Effector CD4-positive, alpha-beta T cell (primary cell): Measurements from ENCODE around the gene FOXO3.

Experiments
- DNase-seq: peaks from one replicate; pipeline ENCODE4 v3.0.0-alpha.2; 2020

FOXO3 gene

DNA sequence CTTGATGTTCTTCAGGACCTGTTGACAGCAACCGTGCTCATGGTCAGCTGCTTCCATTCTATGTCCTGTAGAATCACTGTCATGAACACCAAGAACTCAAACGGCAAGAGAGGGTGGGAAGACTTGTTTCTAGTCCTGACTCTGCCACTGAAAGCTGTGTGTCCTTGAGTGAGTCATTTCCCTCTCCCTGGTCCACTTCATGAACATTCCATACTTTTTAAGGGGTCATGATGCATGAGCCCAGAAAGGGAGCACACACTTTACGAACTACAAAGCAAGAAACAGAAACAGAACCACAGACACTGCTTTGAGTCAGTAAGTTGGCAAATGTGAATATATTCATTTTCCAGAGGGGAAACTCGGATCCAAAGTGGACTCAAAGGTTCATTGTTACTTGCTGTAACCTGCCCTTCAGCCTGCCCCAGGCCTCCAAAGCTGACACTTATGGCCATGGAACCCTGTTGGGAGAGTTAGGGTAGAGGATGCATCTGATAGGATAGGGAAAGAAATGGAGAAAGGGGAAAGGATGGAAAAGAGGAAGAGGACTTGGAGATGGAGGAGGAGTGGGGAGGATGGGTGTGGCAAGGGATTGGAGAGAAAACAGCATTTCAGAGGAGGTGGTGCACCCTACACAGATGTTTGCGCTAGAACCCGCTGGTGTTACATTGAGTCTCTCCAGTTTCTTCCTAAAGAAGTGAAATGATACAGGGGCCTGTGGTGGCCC, 129.8 kb downstream of the FOXO3 start:
- no peak for DNase-seq

DNA sequence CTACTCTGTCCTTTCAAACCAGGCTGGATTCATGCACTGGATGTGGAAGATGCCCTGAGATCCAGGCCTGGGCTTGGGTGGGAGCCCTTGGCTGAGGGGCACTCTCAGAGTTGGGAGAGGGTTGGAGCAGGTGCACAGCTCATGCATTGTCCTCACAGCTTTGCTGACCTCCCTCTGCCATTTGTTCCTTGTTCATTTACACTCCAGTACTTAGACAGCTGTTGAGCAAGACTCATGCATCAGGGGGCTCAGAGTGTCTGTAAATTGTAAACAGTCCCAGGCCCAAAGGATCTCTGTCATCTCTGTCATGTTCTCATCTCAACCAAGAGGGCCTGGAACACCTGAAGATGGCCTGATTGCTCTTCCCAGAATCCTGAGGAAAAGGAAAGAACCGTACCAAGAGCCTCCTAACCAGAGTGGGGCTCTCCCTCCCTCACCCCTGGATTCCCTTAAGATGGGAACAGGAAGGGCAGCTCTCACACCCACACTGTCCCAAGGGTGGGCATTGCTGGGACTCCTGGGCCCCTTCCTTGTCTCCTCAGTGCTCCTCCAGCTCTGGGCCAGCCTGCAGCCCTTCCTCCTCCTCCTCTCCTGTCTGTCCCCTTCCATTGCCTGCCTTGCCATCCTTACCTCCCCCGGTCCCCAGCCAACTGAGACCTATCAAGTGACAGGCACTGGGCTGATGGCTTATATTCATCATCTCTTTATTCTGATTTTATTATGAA, 132.9 kb downstream of the FOXO3 start:
- no peak for DNase-seq

DNA sequence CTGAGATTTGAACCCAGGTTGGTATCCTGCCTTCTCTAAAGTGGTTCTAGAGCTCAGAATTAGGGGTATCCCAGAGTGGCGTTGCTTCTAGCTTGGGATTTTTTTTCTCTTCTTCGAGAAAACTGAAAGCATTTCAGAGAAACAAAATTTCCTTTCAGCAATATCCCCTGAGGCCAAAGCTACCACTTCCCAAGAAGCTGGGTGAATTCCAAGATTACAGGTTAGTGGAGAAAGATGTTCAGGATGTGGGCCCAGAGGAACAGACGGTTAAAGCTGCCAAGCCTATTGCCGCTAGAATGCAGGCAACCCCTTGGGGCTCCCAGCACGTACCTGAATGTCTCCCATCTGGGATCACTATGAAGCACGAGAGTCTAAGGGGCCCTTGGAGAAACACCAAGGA, 134.1 kb downstream of the FOXO3 start:
- no peak for DNase-seq

DNA sequence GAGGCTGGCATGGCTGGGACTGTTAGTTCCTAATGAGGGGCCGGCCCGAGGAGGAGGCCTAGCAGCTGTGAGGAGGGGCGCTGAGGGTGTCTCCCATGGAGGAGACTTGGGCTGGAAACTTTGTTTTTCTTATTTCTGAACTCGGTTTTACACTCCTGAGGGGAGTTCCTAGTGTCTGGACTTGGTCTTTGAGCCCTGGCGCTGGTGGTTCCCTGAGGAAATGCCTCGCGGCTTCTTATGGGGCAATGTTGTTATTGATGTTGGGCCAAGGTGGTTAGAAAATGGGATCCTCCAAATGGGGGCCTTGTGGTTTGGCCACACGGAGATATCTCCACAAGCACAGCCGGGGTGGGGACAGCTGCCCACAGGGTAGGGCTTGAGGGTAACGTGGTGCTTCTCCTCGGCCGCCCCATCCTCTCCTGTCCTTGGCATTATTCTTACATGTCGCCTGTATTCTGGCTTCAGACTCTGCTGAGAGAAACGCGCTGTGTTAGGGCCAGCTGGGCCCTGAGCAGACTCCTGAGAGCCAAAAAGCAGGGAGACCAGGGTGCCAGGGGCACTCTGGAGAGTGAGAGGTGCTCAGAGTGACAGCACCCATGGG, 136.9 kb downstream of the FOXO3 start:
- DNase-seq, result no peak

DNA sequence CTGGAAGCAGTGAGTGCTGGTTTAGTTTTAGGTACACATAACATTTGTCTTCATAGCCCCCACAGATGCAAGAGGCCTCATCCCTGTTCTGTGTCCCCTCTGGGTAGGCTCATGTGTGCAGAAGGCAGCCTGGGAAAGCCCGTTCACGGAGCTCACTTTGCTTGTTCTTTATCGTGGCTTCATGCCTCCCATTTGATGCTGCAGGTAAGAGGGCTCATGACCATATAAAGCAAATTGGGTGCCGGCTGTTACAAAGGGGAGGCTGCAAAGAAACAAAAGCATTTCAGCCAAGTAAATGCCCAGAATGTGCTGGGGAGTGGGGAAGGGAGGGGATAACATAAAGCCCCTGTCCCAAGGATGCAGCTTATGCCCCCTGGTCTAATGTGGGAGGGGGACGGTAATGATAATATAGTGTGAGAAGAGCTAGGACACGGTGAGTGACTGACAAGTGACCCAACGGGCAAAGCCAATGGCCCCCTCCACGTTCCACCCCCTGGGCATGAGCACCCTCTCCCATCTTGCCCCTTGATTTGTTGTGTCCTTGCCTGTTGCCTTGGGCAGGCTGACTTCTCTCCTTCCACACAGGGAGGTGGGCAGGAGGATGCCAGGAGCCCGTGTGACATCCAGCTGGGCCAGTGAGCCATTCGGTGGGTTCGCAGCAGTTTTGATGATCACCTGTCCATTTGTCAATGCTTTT, 138.0 kb downstream of the FOXO3 start:
- no peak for DNase-seq

DNA sequence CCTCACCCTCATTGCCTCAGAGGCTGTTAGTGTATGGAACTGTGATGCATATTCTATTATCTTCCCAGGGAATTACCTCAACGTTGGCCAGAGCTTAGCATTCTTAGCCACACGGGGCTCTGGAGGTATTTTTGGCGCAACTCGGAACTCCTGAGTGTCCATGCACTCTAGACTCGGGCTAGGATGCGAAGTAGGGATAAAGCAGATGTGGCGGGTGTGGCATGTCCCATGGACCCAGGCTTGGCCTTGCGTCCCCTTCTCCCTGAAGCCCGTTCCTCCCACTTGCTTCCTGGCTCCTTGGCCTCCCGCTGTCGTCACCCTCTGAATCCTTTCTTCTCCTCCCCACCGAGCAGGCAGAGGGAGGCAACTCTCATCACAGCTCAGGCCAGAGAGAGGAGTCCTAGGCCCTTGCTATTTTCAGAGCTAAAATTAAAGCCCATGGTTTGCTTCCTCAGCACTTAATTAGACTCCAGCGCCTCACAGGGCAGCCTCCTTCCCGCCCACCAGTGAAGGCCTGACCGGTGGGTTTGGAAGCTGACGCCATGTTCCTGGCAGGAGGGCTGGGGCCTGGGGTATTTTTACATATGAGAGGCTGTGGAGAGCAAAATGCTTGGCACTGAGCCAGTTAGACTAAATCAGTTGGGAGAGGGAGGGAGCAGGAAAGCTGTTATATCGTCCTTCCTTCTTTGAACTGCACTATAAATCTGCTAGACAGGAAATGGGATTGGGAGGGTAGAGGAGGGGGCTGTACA, 138.7 kb downstream of the FOXO3 start:
- DNase-seq, result no peak

DNA sequence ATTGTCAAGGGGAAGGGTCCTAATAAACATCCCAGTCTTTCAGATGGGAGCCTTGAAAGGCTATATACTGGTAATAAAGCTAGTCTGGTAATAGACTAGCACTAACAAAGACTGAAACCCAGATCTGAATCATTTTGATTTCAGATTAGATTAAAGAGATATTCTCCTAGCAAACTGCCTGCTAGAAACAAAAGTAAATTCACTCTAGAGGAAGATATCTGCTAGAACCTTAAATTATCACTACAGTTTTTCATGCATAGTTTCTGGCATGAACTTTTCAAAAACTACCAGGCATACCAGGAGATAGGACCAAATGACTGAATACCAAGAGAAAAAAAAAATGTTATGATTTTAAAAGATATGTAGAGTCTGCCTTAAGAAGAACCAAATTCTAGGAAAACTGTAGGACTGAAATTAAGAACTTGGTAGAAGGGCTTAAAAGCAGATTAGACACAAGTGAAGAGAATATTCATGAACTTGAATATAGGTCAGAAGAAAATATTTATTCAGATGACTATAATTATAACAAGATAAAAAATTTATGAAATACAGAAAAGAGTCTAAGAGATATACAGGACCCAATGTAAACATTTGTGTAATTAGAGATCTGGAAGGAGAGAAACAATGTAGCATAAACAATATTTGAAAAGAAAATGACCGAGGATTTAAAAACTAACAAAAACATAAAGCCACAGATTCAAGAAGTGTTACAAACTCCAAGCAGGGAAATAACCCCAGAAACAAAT, 141.6 kb downstream of the FOXO3 start:
- no peak for DNase-seq

DNA sequence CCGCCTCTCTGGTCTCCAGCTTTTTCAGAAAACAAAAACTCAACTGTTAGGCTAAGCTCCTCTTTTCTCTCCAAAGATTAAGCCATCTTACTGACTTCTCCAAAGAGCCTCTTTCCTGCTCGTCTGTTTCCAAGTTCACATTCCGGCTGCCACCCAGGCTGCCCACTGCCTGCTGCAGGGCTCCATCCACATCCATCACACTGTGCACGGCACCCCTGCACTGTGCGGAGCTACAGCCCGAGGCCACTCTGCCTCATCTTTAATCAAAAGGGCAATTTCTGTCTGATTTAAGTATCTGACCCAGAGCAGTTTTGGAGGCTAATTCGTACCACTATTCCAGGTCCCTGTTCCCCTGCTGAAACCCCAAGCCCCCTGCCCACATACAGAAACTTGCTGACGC, 145.9 kb downstream of the FOXO3 start:
- no peak for DNase-seq

DNA sequence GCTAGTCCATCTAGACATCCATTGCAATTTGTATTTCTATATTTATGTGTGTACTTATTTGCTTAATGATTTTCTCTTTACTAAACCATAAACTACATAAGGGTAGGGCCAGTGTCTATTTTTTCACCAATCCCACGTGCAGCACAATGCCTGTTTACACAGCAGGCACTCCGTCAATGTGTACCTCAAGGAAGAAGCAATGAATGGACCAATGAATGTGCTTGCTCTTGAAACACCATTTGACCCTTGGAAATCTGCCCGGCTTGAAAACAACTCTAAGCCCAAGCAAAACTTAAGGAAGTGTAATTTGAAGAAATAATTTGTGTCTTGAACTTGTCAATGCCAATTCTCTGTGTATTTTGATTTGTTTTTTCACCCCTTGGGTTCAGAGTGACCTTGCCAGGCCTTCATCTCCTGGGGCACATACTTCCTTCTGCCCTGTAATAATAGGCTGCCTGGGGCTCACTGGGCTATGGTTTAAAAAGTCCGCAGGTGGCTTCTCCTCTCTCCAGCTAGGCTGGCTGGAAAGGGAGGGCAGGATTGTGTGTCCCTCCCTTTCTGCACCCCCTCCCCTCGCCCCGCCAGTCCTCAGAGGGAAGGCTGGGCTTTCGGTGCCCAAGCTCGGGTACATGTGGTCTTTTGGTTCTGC, 146.7 kb downstream of the FOXO3 start:
- no peak for DNase-seq

DNA sequence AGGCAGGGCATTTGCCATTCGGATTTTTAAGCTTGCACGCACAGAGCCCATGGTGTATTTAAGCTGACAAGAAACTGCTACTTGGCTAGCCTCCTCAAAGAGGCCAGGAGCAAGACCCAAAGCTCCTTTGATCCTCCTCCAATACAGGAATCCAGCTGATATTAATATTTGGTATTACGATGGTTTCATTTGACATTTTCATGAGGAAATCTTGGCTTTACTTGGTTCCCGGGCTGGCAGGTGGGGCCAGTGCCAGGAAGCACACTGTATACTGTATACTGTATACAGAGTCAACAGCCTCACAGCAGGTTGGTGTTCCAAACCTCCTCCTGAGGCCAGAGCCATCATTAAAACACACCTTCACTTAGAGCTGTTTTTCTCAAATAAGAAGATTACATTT, 149.3 kb downstream of the FOXO3 start:
- DNase-seq, result no peak

DNA sequence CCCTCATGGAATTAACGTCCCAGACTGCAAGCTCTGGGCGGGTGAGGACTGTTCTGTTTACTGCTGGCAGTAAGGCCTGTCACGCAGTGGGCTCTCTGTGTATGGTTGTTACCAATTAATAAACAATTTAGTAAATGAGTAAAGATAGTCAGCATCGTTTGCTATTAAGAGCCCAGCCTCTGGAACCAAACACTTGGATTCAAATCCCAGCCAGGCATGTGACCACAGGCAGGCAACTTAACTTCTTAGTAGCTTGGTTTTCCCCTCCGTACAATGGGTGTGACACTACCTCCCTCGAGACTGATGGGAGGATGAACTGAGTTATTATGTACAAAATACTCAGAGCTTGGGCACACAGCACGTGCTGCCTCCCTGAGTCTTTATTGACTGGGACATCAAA, 149.8 kb downstream of the FOXO3 start:
- no peak for DNase-seq

DNA sequence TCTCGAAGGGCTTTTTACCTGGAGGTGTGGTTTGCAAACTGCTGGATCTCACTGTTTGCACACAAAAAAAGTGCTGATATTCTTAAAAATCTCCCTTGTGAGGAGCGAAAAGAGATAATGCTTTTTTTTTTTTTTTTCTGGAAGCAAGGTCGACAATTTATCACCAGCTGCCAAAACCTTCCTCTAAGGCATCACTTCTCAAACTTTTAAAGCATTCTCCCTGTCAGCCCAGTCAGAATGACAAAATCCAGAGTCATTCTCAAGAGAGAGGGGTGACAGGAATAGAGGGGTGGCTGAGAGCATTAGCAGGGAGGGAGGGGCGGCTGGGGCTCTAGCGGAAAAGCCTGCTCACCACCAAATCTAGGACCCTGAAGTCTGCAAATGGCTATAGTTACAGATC, 150.4 kb downstream of the FOXO3 start:
- no peak for DNase-seq

DNA sequence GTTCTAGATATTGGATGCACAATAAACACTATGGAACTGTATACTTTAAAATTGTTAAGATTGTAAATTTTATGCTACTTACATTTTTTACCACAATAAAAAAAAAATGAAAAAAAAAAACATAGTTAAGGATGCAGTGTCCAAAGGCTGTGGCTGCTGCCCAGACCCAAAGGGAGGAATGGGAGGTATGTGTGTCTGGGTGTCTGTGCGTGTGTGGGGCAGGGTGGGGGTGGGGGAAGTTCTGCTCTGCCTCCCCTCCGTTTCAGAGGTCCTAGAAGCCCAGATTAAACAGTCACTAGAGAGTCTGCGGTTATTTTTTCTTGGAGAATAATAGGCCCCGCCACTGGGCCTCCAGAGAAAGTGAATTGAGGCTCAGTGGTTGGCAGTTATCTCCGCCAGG, 151.1 kb downstream of the FOXO3 start:
- DNase-seq, result no peak

DNA sequence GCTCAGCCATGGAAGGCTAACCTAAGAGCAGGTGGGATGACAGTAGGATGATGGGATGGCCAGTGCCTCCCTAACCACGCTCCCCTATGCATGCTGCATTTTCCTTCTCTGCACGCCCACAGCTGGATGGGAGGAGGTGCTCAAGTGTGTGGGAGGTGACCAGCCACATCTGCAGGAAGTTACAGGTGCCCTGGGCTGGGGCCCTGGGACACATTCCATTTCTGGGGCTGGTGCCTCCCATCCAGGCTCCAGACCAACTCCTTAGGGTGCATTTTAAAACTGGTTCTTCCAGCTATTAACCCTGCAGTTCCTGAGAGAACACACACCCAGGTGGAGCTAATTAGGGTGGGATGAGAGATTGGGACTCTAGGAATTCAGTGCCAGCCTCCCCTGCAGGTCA, 152.2 kb downstream of the FOXO3 start:
- DNase-seq, result no peak

DNA sequence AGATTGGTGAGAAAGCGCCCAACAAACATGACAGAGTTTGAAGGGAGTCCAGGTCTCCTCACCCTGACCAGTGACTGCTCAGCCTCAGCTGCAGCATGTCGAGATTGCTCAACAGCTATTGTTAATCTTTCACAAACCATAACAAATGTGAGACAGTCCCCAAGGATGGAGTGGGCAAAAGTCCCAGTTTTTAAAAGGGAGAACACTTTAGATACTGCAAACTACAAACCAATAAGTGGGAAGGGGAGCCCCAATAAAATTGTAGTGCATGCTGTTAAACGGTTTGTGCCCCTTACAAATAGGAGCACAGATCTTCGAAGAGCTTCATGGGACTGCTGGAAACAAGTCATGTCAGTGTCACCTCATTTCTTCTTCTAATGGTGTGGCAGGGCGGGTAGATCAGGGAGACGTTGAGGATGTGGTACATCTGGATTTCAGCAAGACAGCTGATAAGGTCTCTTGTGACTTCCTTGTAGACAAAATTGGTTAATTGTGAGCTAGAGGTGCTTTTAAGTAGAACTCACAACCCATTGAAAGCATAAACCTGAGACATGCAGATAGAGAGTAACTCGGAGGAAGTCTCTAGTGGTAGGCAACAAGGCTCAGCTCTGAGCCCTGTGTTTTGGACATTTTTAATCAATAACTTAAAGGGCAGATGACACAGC, 153.5 kb downstream of the FOXO3 start:
- DNase-seq, result no peak

DNA sequence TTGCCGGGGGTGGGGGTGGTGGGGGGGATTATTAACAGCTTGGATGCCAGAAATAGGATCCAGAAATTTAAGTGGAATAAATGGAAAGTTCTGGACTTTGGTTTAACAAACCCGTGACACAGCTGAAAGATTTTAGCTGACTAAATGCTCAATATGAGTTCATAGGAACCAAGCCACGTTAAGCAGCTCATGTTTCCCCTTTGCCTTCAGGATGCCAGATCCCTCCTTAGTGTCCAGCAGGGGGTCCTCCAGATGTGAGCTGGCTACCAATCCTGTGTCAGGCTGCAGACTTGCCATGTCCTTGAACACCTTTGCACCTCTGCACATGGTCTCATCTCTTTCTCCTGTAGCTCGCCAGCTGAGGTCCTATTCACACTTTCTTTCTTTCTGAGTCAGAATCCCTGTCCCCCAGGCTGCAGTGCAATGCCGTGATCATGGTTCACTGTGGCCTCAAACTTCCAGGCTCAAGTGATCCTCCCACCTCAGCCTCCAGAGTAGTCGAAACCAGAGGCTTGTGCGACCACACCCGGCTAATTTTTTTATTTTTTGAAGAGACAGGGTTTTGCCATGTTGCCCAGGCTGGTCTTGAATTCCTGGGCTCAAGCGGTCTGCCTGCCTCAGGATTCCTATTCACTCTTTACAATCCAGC, 154.2 kb downstream of the FOXO3 start:
- no peak for DNase-seq

DNA sequence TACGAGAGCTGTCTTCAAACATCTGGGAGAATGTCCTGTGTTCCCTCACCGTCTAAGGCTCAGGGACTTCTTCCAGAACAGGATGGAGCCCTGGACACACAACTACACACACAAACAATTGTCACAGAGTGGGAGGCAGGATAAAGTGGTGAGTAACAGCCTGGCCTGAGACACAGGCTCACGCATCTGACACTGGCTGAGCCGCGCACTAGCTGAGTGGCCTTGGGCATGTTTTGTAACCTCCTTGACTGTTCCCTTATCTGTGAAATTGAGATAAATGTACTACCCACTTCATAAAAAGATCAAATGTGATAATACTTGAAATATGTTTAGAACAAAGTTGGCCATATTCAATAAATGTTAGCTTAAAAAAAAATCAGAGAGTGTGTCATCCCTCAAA, 155.1 kb downstream of the FOXO3 start:
- DNase-seq, result no peak

DNA sequence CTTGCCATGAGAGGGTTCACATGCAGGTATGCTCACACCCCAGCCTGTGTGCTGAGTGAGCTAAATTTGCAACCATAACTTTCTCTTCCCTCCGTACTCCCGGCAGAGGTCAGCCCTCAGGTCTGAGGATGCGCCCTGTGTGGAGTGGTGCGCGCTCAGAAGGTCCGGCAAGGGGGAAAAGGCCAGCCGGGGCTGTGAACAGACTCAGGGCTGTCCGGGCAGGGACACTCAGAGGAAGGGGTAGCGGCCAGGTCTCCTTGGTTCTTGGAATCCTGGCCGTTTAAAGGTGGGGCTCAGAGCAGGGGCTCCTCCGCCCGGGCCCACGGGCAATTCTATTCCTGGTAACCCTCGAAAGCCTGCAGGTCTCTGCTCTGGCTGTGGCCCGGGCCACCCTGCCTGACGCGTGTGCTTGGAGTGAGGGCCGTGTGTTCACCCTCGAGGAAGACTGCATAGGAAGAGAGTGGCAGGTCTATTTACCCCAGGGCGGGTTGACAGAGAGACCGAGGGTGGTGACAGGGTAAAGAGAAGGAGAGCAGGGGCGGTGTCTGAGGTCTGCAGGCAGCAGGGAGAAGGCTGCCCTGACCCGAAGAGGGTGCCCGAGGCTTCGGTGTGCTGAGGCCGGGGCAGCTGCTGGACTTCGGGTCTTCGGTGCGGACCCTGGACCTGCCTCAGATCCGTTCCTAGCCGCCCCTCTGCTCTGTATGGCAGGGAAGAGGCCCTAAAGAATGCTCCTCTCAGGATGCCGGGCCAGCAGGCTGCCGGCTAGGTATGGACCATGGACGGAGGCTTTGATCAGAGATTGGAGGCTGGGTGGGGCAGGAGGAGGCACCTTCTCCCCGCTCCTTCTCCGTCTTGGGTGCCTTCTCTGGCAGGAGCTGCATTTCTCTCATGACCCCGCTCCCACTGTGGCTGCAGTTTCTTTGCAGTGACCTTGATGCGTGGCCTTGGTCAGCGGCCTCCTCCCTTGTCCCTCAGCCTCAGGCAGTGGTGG, 156.4 kb downstream of the FOXO3 start:
- DNase-seq, result no peak

DNA sequence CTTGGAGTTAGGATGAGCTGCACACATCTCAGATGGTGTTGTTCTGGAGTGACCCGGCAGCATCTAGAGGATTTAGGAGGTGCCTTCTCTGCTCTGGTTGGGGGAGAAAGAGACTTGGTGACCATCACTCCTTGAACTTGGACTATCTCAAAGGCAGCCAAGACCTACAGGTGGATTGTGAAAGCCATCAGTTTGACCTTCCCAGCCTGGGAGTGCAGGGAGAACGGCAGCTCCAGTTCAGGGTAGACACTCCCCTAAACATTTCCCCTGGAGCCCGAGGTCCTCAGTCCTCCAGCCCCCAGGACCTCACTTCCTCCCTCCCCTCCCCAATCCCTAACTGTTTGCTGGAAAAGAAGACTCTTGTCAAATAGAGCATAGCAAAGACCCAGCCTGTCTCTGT, 158.8 kb downstream of the FOXO3 start:
- no peak for DNase-seq
